Stimulated activated CD8-positive, alpha-beta memory T cell treated with anti-CD3 and anti-CD28 coated beads, Interleukin-4, amount 100 ng/mL, for 24 hours (primary cell): ENCODE results near the gene NEK6.

Source experiments
- DNase-seq: peaks from one replicate; pipeline ENCODE4 v3.0.0-alpha.2; 2020; ENCODE audit warnings: low read depth

Gene NEK6

DNA sequence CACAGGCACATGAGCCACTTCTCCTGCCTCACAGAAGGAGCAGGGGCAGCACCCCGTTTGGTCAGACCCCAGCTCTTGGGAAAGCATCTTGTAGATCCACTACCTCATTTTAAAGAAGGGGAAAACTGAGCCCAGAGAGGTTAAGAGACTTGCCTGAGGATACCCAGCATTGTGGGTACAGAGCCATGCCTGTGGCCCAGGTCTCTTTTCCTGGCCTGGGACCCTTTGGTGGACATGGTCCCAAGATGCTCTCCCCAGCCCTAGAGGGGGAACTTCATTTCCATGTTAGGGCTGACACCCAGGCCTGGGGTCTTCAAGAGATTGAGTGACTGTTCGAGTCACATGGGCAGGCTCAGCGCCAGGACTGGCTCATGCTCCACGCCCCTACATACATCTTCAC, 64.2 kb downstream of the NEK6 start:
- DNase-seq = no peak

GRCh38 chr9:124322618-124323432, 65.1 kb downstream of the NEK6 start:
- no peak for DNase-seq

DNA sequence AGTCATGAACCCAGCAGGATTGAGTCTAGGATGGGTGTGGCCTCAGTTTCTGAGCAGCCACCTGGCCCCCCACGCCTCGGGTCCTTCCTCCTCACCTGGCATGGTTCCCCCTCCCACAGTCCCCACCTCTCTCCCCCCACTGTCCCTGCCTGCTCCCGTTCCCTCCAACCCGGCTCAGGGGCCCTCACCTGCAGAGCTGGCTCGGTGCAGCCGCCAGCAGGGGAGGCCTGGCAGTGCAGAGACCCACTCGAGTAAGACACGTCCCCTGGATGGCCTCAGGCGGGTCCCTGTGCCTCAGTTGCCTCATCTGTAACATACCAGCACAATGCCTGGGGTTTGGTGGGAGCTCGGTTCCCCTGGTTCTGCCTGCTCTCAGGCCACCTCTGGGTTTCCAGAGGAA, 66.2 kb downstream of the NEK6 start:
- DNase-seq = no peak

- no peak for DNase-seq
Measured at GRCh38 chr9:124325816-124326215, 68.1 kb downstream of the NEK6 start.

DNA sequence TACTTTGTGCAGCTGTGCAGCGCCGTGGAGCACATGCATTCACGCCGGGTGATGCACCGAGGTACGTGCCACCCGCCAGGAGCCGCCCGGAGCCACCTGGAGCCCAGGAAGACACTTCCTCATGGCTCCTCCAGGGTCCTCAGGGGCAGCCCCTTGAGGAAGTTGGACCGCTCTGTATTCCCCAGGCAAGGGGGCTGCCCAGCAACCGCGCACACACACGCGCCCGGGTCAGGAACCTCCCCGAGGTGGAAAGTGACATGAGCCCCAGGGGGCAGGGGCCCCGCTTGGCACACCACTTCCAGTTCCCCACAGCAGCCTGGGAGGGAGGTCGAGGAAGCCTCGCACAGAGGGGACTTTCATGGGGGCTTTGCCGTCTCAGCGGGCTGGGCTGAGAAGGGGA, 68.6 kb downstream of the NEK6 start:
- DNase-seq = no peak

GRCh38 chr9:124327491-124327890, 69.7 kb downstream of the NEK6 start:
- no peak for DNase-seq

DNA sequence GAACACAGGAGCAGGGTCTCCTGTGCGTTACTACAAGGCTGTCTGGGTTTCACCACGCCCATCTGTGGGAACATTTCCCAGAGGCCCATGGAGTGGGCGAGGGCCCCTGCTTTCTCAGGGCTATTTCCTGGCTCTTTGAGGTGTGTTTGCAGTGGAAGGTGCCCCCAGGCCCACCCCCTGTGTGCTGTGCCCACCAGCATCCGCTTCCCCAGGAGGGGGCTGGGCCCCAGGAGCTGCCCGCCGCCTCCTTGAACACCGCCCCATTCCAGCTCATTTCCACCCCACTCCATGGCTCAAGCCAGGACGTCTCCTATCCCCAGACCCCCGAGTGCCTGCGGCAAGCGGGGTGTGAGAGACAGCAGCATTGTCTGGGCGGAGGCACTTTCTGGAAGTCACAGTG, 70.5 kb downstream of the NEK6 start:
- DNase-seq = no peak

DNA sequence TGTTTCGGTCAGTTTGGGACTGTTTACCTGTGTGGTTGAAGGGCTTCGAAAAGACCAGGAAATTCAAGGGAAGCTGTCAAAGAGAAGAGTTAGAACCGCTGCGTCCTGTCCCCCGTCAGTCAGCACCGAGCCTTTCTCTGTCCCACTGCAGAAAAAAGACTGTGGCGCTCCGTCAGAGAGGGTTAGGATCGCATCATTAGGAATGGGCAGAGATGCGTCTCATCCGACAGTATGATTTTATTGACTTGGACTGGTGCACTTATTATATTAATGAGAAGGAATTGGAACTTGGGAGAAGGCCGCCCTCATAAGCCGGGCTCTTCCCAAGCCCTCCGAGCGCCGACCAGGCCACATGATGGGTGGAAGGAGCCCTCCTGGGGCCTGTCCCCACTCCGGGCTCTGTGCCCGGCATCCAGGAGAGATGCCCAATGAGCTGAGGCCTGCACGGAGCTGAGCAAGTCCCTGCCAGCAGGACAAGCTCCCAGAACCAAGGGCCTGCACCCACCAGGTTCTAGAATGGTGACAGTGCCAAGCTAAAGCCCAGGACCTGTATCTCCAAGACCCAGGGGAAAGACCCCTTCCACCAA, 71.5 kb downstream of the NEK6 start:
- DNase-seq = no peak

- DNase-seq = no peak
Measured at GRCh38 chr9:124330011-124330697, 72.4 kb downstream of the NEK6 start.

DNA sequence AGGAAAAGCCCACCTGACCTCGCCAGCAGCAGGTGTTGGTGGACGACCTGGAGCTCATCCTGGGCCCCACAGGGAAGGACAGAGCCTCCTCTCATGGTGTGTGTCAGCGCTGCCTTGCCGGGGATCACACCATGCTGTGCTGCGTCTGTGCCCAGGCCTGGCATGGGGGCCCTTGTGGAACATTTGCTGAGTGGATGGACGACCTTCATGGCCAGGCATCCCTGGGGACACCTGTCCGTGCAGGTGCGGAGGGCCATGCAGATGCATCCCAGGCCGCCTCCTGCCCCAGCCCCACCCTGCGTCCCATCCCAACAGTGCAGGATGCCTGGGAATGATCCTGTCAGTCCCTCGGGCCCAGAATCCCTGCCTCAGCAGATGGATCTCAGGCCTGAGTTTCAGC, 73.8 kb downstream of the NEK6 start:
- DNase-seq = no peak

- DNase-seq = no peak
Measured at GRCh38 chr9:124332361-124333202, 74.8 kb downstream of the NEK6 start.

GRCh38 chr9:124333203-124333579, 75.4 kb downstream of the NEK6 start:
- DNase-seq = no peak

DNA sequence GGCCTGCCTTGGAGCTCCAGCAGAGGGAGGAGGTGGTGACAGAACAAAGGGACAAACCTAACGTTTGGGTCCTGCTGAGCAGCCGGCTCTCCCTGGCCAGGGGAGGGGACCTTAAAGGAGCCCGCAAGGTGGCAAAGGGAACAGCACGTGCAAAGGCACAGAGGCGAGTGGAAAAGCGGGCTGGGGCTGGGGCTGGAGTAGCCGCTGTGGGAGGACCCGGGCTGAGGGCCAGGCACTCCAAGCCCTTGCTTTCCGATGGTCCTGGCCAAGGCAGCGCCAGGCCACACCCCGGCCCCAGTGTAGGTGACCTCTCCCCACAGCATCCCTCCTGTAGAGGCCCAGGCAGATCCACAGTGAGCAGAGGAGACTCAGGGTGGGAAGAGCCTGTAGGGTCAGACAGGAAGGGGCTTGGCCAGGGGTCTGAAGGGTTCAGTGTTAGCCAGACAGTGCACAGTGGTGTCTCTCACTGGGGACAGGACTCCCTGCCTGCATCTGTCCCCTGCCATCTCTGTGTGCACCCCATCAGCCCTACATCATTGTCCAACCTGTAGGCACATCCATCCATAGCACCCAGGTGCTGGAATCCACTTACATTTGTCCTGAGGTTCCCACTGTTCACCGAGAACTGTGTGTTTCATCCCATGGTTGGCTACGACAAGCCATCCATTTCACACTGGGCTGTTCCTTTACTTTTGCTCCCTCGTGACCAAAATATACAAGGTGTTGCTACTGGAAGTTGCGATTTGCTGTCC, 77.0 kb downstream of the NEK6 start:
- DNase-seq = no peak

GRCh38 chr9:124335320-124335707, 77.6 kb downstream of the NEK6 start:
- DNase-seq = no peak

DNA sequence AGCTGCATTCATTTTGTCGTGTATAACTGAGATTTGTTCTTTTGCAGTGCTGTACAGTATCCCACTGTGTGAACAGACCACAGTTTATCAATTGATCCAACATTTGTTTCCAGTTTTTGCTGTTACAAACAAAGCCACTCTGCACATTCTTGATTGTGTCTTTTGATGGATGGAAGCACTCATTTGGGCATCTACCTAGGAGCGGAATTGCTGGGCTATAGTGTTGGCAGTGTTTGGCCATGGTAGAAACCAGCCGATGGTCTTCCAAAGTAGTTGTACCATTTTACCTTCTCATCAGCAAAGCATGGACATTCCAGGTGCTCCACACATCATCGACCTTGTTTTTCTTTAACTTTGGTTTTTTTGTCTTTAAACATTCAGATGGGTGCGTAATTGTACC, 79.8 kb downstream of the NEK6 start:
- no peak for DNase-seq

DNA sequence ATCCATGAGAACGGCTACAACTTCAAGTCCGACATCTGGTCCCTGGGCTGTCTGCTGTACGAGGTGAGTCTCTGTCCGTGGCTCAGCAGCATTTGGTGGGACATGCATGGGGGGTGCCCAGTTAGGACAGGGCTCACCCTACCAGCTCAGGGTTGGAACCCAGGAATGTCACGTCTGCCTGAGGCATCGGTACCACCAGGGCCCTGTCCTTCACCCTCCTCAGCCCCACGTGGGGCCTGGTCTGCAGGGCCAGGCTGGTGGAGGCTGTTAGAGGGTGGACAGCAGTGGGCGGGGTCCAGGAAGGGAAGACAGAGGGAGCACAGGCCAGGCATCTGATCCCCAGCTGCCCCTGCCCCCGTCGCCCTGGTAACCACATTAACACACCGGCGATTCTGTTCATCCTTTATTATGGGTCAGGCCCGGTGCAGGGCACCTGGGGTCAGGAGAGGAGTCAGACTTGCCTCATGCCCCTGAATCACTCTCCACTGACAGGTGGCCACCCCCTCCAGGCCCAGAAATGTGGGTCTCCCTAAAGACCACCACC, 81.9 kb downstream of the NEK6 start:
- no peak for DNase-seq

DNA sequence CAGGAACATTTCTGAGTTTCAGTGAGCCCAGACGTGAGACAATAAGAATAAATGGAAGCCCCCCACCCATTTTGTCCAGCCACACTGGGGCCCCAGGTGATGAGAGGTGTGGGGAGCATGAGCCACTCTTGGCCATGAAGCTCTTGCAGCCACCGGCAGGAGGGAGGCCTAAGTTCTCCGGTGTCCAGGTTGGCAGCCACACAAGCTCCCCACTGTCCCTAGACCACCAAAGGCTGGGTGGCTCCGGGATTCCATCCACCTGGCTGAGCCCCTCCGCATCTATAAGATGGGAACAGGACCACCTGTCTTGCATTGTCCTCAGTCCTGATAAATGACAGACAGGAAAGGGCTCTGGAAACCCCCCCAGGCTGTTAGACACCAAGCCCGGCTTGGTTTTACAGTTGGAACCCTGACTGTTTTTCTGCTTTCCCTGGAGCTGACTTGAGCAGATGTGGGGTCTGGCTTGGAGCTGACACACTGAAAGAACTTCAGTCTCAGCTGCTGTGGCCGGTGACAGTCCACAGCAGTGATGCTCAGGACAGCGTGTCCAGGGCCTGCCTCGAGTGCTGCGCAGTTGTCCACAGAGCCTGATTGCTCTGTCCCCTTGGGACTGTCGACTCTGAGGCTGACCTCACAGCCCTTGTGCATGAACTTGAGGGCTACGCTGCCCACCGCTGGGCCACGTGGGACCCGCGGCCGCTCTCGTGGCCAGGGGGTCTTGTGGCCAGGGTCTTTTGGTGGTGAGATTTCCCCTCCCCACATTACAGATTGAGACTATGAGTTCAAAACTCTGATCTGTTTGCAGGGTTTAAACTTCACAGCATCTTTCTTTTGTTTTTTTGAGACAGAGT, 82.7 kb downstream of the NEK6 start:
- DNase-seq = no peak

DNA sequence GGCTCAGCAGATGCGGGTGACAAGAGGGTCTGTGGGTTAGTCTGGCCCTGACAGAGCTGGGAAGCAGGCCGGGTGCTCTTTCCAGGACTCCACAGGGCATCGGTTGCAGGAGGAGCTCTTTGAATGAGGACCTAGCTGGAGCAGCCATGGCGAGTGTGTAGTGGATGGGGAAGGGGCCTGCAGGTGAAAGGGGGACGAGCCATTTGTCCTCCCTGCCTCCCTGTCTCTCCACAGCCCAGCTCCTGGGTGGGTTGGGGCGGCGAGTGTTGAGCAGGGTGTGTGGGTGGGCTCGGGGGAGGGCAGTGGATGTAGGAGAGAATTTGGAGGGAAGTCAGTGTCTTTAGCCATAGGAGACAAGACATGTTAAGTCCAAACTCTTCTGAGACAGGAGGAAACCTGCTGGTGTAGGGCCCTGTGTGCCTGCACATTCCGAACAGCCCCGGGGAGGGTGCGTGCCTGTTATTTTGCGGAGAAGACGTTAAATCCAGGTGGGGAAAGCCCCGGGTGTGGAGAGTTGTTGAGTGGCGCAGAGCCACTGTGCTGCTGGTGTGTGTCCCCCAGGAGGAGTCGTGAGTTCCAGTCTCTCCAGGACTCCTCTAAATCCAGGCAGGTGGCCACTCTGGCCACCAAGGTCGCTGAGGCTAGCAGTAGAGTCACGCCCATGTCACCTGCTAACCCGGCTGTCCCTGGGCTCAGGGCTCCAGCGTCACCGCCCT, 83.9 kb downstream of the NEK6 start:
- DNase-seq = no peak

- DNase-seq = no peak
Measured at GRCh38 chr9:124342402-124342775, 84.6 kb downstream of the NEK6 start.
